HepG2 (cell line): ENCODE results near the gene RGL3. TPM values are rescaled to one million over a fixed set of nuclear protein-coding genes. Genes with fewer than 3 reads are reported as not detected.

Experiments used
- ARHGAP35 ChIP-seq: sonication (generic); formaldehyde crosslinking; IDR thresholded peaks from 2 replicates; pipeline ENCODE4 v1.9.0; 2022; ENCODE audit warnings: mild to moderate bottlenecking, inconsistent platforms, moderate library complexity, missing genetic modification reagents, borderline replicate concordance
- ATF6 ChIP-seq: sonication (generic); formaldehyde crosslinking; conservative IDR thresholded peaks from 2 replicates; pipeline ENCODE4 v1.4.0; 2020; ENCODE audit warnings: missing genetic modification reagents
- HMGXB4 ChIP-seq, 2 experiments: sonication (generic) in 1 of 2; formaldehyde crosslinking in 1 of 2; IDR thresholded peaks; 2 replicates each; pipeline versions ENCODE4 v1.4.0 to v1.6.1; 2018 to 2020; ENCODE audit warnings: missing genetic modification reagents in 2 of 2, borderline replicate concordance in 1 of 2, low read depth in 1 of 2, mild to moderate bottlenecking in 1 of 2, missing biosample characterization in 1 of 2
- KAT8 ChIP-seq: IDR thresholded peaks from 2 replicates; pipeline ENCODE4 v1.6.1; 2016; ENCODE audit warnings: missing genetic modification reagents, missing compliant biosample characterization
- KDM6A ChIP-seq: IDR thresholded peaks from 2 replicates; pipeline ENCODE4 v1.6.1; 2016; ENCODE audit warnings: low read depth
- SMARCE1 ChIP-seq: fragments of 450-650 bp; IDR thresholded peaks from 2 replicates; pipeline ENCODE4 v1.6.1; 2017; ENCODE audit warnings: borderline replicate concordance
- TOPORS ChIP-seq: sonication (generic); formaldehyde crosslinking; IDR thresholded peaks from 2 replicates; pipeline ENCODE4 v1.8.0; 2023; ENCODE audit warnings: mild to moderate bottlenecking, missing genetic modification reagents
- ZBTB1 ChIP-seq: sonication (generic); formaldehyde crosslinking; IDR thresholded peaks from 2 replicates; pipeline ENCODE4 v1.4.0; 2020; ENCODE audit warnings: missing genetic modification reagents, borderline replicate concordance
- ZFYVE20 ChIP-seq: sonication (generic); formaldehyde crosslinking; IDR thresholded peaks from 2 replicates; pipeline ENCODE4 v1.8.0; 2023; ENCODE audit warnings: low read depth, mild to moderate bottlenecking, moderate library complexity, missing genetic modification reagents, borderline replicate concordance
- ZNF7 ChIP-seq: IDR thresholded peaks from 2 replicates; pipeline ENCODE4 v1.6.1; 2016; ENCODE audit warnings: missing biosample characterization, missing genetic modification reagents
- polyA plus RNA-seq, 8 experiments: library from polyadenylated mRNA; depleted of rRNA in 3 of 8; stranded (reverse) in 7 of 8; unstranded in 1 of 8; fragments of >200 nt; fragmentation: Illumina TruSeq in 4 of 8; extraction: Trizol in 4 of 8; gene quantifications; 2 replicates each; pipeline versions ENCODE4 v1.2.1 to v1.2.3, GENCODE V29; 2011 to 2016; ENCODE audit warnings: low read depth in 4 of 8, missing spikeins in 1 of 8, mixed read lengths in 1 of 8; ENCODE audit not compliant: insufficient read depth in 1 of 8
- total RNA-seq, 5 experiments: library from RNA; depleted of rRNA; stranded (reverse); fragments of >200 nt; fragmentation: Illumina TruSeq; extraction: Trizol; gene quantifications; 2 replicates each; pipeline ENCODE4 v1.2.3, GENCODE V29; 2016; ENCODE audit warnings: low read depth in 1 of 5
- TF ChIP-seq, protein P1 (sequence below): sonication (generic); formaldehyde crosslinking; IDR thresholded peaks from 2 replicates; pipeline ENCODE4 v1.4.0; 2020; ENCODE audit warnings: missing genetic modification reagents, borderline replicate concordance
- TF ChIP-seq, protein P2 (sequence below): sonication (generic); formaldehyde crosslinking; IDR thresholded peaks from 2 replicates; pipeline ENCODE4 v1.4.0; 2020; ENCODE audit warnings: missing genetic modification reagents
- TF ChIP-seq, protein P3 (sequence below): fragments of 450-650 bp; IDR thresholded peaks from 2 replicates; pipeline ENCODE4 v1.6.1; 2017; ENCODE audit warnings: mild to moderate bottlenecking
- TF ChIP-seq, protein P4 (sequence below): sonication (generic); formaldehyde crosslinking; IDR thresholded peaks from 2 replicates; pipeline ENCODE4 v1.4.0; 2020; ENCODE audit warnings: missing genetic modification reagents, mild to moderate bottlenecking, borderline replicate concordance

RGL3 gene
- total and polyA plus RNA-seq, 2 of the 13 experiments (the other 11 are each of a cell fraction or from before 2014, with no cell fraction given) = 4.2 to 7.6 TPM

DNA sequence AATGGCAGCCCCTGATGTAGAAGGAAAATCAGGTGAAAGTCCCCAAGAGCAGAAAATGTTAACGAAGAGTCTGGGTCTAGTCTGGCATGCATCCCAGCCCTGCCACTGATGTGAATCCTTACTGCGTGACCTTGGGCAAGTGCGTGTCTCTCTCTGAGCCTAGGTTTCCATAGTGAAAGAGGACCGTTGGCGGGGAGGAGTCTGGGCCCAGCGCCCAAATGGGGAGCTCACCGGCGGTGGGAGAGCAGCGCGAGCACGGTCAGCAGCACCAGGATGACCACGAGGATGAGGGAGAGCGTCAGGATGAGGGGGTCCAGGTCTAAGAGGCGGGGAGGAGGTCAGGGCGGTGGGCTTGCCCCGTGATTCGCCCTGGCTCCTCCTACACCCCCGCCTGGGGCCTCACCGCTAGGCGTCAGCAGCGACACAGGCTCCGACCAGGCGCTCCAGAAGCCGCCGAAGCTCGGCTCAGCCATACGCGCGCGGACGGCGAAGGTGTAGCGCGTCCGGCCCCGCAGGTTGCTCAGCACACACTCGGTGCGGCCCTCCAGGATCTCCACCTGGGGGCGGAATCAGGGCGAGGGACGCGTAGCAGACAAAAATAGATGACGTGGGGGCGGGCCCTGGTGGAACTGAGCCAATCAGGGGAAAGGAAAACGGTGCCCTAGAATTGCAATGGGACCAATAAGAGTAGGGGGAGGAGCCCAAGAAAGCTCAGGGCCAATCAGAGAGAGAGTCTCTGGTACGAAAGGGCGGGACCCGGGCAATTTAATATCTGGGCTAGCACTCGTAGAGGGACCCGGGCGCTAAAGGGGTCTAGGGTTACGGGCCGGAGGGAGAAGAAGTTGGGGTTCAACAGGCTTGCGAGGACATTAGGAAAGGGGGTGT, 38.2 kb downstream of the RGL3 start (continued):
- TF ChIP-seq, protein P1, sequence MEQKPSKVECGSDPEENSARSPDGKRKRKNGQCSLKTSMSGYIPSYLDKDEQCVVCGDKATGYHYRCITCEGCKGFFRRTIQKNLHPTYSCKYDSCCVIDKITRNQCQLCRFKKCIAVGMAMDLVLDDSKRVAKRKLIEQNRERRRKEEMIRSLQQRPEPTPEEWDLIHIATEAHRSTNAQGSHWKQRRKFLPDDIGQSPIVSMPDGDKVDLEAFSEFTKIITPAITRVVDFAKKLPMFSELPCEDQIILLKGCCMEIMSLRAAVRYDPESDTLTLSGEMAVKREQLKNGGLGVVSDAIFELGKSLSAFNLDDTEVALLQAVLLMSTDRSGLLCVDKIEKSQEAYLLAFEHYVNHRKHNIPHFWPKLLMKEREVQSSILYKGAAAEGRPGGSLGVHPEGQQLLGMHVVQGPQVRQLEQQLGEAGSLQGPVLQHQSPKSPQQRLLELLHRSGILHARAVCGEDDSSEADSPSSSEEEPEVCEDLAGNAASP = peak; percentile 63
- TF ChIP-seq ARHGAP35 (CRISPR knock-in tag) (0 out of 2 replicates have a peak, but pooled peaks have one; percentile 40), ATF6 (peak; percentile 38; the same call in 1 of the 2 replicates), ZNF7 (CRISPR knock-in tag) (no peak), KDM6A (CRISPR knock-in tag) (no peak), ZBTB1 (no peak), ZFYVE20 (CRISPR knock-in tag) (no peak), SMARCE1 (no peak), KAT8 (CRISPR knock-in tag) (peak; percentile 80), HMGXB4 (CRISPR knock-in tag; IDR thresholded peaks at IDR 0.05; ENCODE audit: borderline replicate concordance in 1 of 2, low read depth in 1 of 2) (peak; percentile 91 to 96; a peak in 3 of 4 replicates), TOPORS (CRISPR knock-in tag) (peak; percentile 68)
- TF ChIP-seq, protein P2, sequence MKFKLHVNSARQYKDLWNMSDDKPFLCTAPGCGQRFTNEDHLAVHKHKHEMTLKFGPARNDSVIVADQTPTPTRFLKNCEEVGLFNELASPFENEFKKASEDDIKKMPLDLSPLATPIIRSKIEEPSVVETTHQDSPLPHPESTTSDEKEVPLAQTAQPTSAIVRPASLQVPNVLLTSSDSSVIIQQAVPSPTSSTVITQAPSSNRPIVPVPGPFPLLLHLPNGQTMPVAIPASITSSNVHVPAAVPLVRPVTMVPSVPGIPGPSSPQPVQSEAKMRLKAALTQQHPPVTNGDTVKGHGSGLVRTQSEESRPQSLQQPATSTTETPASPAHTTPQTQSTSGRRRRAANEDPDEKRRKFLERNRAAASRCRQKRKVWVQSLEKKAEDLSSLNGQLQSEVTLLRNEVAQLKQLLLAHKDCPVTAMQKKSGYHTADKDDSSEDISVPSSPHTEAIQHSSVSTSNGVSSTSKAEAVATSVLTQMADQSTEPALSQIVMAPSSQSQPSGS = peak; percentile 55; the same call in 1 of the 2 replicates
- TF ChIP-seq, protein P3, sequence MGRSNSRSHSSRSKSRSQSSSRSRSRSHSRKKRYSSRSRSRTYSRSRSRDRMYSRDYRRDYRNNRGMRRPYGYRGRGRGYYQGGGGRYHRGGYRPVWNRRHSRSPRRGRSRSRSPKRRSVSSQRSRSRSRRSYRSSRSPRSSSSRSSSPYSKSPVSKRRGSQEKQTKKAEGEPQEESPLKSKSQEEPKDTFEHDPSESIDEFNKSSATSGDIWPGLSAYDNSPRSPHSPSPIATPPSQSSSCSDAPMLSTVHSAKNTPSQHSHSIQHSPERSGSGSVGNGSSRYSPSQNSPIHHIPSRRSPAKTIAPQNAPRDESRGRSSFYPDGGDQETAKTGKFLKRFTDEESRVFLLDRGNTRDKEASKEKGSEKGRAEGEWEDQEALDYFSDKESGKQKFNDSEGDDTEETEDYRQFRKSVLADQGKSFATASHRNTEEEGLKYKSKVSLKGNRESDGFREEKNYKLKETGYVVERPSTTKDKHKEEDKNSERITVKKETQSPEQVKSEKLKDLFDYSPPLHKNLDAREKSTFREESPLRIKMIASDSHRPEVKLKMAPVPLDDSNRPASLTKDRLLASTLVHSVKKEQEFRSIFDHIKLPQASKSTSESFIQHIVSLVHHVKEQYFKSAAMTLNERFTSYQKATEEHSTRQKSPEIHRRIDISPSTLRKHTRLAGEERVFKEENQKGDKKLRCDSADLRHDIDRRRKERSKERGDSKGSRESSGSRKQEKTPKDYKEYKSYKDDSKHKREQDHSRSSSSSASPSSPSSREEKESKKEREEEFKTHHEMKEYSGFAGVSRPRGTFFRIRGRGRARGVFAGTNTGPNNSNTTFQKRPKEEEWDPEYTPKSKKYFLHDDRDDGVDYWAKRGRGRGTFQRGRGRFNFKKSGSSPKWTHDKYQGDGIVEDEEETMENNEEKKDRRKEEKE = no peak
- TF ChIP-seq, protein P4, sequence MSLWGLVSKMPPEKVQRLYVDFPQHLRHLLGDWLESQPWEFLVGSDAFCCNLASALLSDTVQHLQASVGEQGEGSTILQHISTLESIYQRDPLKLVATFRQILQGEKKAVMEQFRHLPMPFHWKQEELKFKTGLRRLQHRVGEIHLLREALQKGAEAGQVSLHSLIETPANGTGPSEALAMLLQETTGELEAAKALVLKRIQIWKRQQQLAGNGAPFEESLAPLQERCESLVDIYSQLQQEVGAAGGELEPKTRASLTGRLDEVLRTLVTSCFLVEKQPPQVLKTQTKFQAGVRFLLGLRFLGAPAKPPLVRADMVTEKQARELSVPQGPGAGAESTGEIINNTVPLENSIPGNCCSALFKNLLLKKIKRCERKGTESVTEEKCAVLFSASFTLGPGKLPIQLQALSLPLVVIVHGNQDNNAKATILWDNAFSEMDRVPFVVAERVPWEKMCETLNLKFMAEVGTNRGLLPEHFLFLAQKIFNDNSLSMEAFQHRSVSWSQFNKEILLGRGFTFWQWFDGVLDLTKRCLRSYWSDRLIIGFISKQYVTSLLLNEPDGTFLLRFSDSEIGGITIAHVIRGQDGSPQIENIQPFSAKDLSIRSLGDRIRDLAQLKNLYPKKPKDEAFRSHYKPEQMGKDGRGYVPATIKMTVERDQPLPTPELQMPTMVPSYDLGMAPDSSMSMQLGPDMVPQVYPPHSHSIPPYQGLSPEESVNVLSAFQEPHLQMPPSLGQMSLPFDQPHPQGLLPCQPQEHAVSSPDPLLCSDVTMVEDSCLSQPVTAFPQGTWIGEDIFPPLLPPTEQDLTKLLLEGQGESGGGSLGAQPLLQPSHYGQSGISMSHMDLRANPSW = no peak
